WTC11 (cell line): ENCODE results near the gene B3GAT3. TPM values are rescaled to one million over a fixed set of nuclear protein-coding genes. Genes with fewer than 3 reads are reported as not detected.
"Not testable (repeated sequence)": the region's sequence is repeated elsewhere in the genome, so short reads cannot be mapped to it uniquely, and the experiment has no call there.

Source experiments
- ATAC-seq: fragments of 200-7000 bp; cut with Tn5 transposase; 2 replicates; pipeline ENCODE4 v1.10.0; 2021; ENCODE audit warnings: mild to moderate bottlenecking, moderate library complexity
- CTCF ChIA-PET: fragments of 300-600 bp; sonication (Branson Sonifier 250); formaldehyde crosslinking; loops from one replicate; lab custom pipeline; 2021; ENCODE audit warnings: antibody characterized with exemption; lab: Charles Lee
- POLR2A ChIA-PET: fragments of 350-600 bp; sonication (Branson Sonifier 250); formaldehyde crosslinking; loops from one replicate; lab custom pipeline; 2021; ENCODE audit warnings: antibody characterized with exemption; lab: Charles Lee
- DNase-seq: peaks from one replicate; pipeline ENCODE4 v3.0.0; 2021; ENCODE audit warnings: low spot score
- H3K27ac Mint-ChIP-seq: 2 replicates; pipeline ENCODE4 v1.8.0; 2021; ENCODE audit warnings: mixed read lengths
- H3K27me3 Mint-ChIP-seq: 2 replicates; pipeline ENCODE4 v1.8.0; 2021; ENCODE audit warnings: low read depth, mild to moderate bottlenecking, moderate library complexity, mixed read lengths
- H3K36me3 Mint-ChIP-seq: 2 replicates; pipeline ENCODE4 v1.8.0; 2021; ENCODE audit warnings: mixed read lengths
- H3K4me1 Mint-ChIP-seq: 2 replicates; pipeline ENCODE4 v1.8.0; 2022; ENCODE audit warnings: mixed read lengths
- H3K4me3 Mint-ChIP-seq: 2 replicates; pipeline ENCODE4 v1.8.0; 2021; ENCODE audit warnings: mild to moderate bottlenecking, moderate library complexity, mixed read lengths
- H3K9me3 Mint-ChIP-seq: 2 replicates; pipeline ENCODE4 v1.8.0; 2021; ENCODE audit warnings: mixed read lengths
- CREM ChIP-seq: sonication (generic); formaldehyde crosslinking; IDR thresholded peaks from 2 replicates; pipeline ENCODE4 v1.8.1; 2022; ENCODE audit warnings: mild to moderate bottlenecking, missing genetic modification reagents, moderate library complexity
- ETV6 ChIP-seq: sonication (generic); formaldehyde crosslinking; IDR thresholded peaks from 2 replicates; pipeline ENCODE4 v1.8.1; 2022; ENCODE audit warnings: mild to moderate bottlenecking, missing genetic modification reagents
- MXD4 ChIP-seq: fragments of 250-450 bp; sonication (Bioruptor Pico); IDR thresholded peaks from 2 replicates; pipeline ENCODE4 v1.8.0; 2021; ENCODE audit warnings: mild to moderate bottlenecking, moderate library complexity, borderline replicate concordance
- NFYB ChIP-seq: sonication (generic); formaldehyde crosslinking; conservative IDR thresholded peaks from 2 replicates; pipeline ENCODE4 v1.8.0; 2022; ENCODE audit warnings: low read depth, missing genetic modification reagents
- RELA ChIP-seq: sonication (generic); formaldehyde crosslinking; IDR thresholded peaks from 2 replicates; pipeline ENCODE4 v1.8.1; 2022; ENCODE audit warnings: missing genetic modification reagents, mild to moderate bottlenecking, borderline replicate concordance
- SP1 ChIP-seq: sonication (generic); formaldehyde crosslinking; conservative IDR thresholded peaks from 2 replicates; pipeline ENCODE4 v1.8.1; 2022; ENCODE audit warnings: missing genetic modification reagents
- TEAD1 ChIP-seq: sonication (generic); formaldehyde crosslinking; IDR thresholded peaks from 2 replicates; pipeline ENCODE4 v1.8.0; 2022; ENCODE audit warnings: mild to moderate bottlenecking, missing genetic modification reagents
- TP53 ChIP-seq: sonication (generic); formaldehyde crosslinking; IDR thresholded peaks from 2 replicates; pipeline ENCODE4 v1.8.1; 2023; ENCODE audit warnings: mild to moderate bottlenecking, missing genetic modification reagents
- ZNF138 ChIP-seq: sonication (generic); formaldehyde crosslinking; conservative IDR thresholded peaks from 2 replicates; pipeline ENCODE4 v1.8.1; 2022; ENCODE audit warnings: mild to moderate bottlenecking, moderate library complexity, missing genetic modification reagents
- ZNF219 ChIP-seq: sonication (generic); formaldehyde crosslinking; IDR thresholded peaks from 2 replicates; pipeline ENCODE4 v1.8.0; 2023; ENCODE audit warnings: missing genetic modification reagents, mild to moderate bottlenecking, borderline replicate concordance
- ZNF671 ChIP-seq: fragments of 250-450 bp; sonication (Bioruptor Pico); IDR thresholded peaks from 2 replicates; pipeline ENCODE4 v1.8.0; 2021; ENCODE audit warnings: mild to moderate bottlenecking
- total RNA-seq: library from RNA; stranded (reverse); gene quantifications from 3 replicates; pipeline ENCODE4 v1.2.3, GENCODE V29; 2021
- TF ChIP-seq, protein P1 (sequence below): sonication (generic); formaldehyde crosslinking; conservative IDR thresholded peaks from 2 replicates; pipeline ENCODE4 v1.8.1; 2022; ENCODE audit warnings: mild to moderate bottlenecking, missing genetic modification reagents
- TF ChIP-seq, protein P2 (sequence below): fragments of 250-450 bp; sonication (Bioruptor Pico); IDR thresholded peaks from 2 replicates; pipeline ENCODE4 v1.9.0; 2021; ENCODE audit warnings: mild to moderate bottlenecking
- TF ChIP-seq, protein P3 (sequence below): fragments of 200-600 bp; IDR thresholded peaks from 2 replicates; pipeline ENCODE4 v1.8.0; 2022; ENCODE audit warnings: antibody characterized with exemption
- TF ChIP-seq, protein P4 (sequence below): fragments of 250-450 bp; sonication (Bioruptor Pico); conservative IDR thresholded peaks from 2 replicates; pipeline ENCODE4 v1.9.0; 2021; ENCODE audit warnings: mild to moderate bottlenecking
- TF ChIP-seq, protein P5 (sequence below): sonication (generic); formaldehyde crosslinking; conservative IDR thresholded peaks from 2 replicates; pipeline ENCODE4 v1.8.1; 2023; ENCODE audit warnings: mild to moderate bottlenecking, low read depth, missing genetic modification reagents, moderate library complexity

Gene B3GAT3
- total RNA-seq, 1 experiment from 2014 or later: 43.9 TPM

DNA sequence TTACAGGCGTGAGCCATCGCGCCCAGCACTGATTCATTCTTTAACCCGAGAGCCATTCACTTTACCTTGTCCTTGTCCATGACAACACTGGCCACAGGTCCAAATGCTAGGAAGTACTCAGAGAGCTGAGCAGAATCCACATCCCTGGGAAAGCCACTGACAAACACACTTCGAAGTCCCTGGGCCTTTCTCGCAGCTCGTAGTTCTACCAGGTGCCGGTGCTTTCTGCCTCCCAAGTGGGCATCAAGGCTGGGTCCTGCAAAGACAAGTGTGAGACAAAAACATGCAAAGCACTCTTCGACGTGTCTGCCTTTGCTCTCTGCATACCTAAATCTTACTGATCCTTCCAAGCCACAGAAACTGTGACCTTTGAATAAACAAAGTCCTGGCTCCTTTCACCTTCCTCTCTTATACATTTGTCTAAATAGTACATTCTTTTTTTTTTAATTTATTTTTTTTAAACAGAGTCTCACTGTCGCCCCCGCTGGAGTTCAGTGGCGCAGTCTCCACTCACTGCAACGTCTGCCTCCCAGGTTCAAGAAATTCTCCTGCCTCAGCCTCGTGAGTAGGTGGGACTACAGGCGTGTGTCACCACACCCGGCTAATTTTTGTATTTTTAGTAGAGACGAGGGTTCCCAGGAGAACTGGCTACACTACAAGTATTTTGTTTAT, 32.7 kb downstream of the B3GAT3 start (continued):
- TF ChIP-seq, protein P1, sequence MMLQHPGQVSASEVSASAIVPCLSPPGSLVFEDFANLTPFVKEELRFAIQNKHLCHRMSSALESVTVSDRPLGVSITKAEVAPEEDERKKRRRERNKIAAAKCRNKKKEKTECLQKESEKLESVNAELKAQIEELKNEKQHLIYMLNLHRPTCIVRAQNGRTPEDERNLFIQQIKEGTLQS (CRISPR knock-in tag): no peak
- TF ChIP-seq SP1 (CRISPR knock-in tag): no peak
- TF ChIP-seq CREM (CRISPR knock-in tag): no peak
- TF ChIP-seq, protein P2, sequence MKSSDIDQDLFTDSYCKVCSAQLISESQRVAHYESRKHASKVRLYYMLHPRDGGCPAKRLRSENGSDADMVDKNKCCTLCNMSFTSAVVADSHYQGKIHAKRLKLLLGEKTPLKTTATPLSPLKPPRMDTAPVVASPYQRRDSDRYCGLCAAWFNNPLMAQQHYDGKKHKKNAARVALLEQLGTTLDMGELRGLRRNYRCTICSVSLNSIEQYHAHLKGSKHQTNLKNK (CRISPR knock-in tag): no peak
- TF ChIP-seq ZNF671 (CRISPR knock-in tag): no peak
- TF ChIP-seq TP53: no peak

DNA sequence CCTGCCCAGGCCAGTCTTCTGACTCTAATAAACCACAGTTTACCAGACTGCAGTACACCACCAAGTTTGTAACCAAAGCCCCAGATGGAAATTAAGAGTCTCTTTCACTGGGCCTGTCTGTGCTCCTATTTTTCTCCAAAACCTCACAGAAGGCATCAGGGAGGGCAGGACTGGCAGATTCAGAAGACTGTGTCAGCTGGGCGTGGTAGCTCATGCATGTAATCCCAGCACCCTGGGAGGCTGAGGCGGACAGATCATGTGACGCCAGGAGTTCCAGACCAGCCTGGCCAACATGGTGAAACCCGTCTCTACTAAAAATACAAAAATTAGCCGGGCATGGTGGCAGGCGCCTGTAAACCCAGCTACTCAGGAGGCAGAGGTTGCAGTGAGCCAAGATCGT, 36.4 kb downstream of the B3GAT3 start:
- CTCF ChIA-PET, H3K4me1 Mint-ChIP-seq, H3K4me3 Mint-ChIP-seq, H3K9me3 Mint-ChIP-seq, H3K27me3 Mint-ChIP-seq, POLR2A ChIA-PET, ATAC-seq, H3K27ac Mint-ChIP-seq, DNase-seq: not testable (repeated sequence)
- H3K36me3 Mint-ChIP-seq: peaks cover 45% of the 10 kb centered on the region

DNA sequence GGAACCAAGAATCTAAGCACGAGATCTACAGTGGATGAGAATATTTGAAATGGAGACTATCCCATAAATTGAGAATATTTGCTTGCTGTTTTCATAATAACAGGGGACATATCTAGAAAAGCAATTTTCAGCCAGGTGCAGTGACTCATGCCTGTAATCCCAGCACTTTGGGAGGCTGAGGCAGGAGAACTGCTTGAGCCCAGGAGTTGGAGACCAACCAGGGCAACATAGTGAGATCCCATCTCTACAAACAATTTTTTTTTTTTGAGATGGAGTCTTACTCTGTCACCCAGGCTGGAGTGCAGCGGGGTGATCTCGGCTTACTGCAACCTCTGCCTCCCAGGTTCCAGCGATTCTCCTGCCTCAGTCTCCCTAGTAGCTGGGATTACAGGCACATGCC, 40.1 kb downstream of the B3GAT3 start:
- H3K4me1 Mint-ChIP-seq, H3K4me3 Mint-ChIP-seq, POLR2A ChIA-PET, H3K27ac Mint-ChIP-seq, DNase-seq, H3K27me3 Mint-ChIP-seq, H3K9me3 Mint-ChIP-seq, ATAC-seq: not testable (repeated sequence)
- CTCF ChIA-PET: interaction anchor here (1.0 kb wide), 1 partner anchor 39 kb away, joined by 3 read pairs; no protein-coding TSS in a partner anchor
- peaks cover 44% of the 10 kb centered on the region for H3K36me3 Mint-ChIP-seq

DNA sequence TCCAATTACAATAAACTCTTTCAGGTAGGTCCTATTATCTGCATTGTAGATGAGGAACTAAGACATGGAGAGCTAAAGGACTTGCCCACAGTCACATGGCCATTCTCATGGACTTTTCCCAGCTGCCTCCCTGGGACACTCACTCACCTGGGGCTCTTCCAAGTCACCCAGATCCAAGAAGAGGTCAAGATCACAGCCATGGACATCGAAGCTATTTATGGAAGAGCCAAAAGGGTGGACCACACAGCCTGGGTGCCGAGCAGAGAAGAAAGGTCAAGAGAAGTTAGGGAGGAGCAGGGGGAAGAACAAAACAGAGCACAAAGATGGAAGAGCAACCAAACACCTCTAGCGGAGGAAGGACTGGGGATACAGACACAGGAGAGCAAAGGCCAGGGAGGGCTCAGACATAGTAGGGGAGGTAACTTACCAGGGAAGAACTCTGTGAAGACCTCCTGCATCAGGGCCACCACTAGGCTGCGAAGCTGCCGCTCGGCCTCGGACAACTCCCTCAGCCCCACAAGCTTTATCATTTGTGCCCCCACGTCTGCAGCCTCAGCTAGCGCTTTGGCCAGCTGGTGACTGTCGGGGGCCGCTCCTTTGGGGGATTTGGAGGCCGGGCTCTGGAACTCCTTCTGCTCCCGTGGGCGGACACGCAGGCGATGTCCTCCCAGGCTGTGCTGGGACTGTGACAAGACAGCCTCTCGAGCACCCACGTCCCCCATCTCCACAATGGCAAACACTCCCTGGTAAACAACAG, 40.6 kb downstream of the B3GAT3 start:
- Mint-ChIP-seq H3K4me3 (no peak overlapping the region), H3K36me3 (peaks cover 46% of the 10 kb centered on the region), H3K9me3 (no peaks in the 10 kb centered on the region), H3K27me3 (no peaks in the 10 kb centered on the region), H3K27ac (no peak overlapping the region), H3K4me1 (no peaks in the 10 kb centered on the region)
- ChIA-PET POLR2A (interaction anchor here (0.5 kb wide), 1 partner anchor 227 kb away, joined by 4 read pairs; no protein-coding TSS in a partner anchor), CTCF (no interaction called here)
- TF ChIP-seq, protein P3, sequence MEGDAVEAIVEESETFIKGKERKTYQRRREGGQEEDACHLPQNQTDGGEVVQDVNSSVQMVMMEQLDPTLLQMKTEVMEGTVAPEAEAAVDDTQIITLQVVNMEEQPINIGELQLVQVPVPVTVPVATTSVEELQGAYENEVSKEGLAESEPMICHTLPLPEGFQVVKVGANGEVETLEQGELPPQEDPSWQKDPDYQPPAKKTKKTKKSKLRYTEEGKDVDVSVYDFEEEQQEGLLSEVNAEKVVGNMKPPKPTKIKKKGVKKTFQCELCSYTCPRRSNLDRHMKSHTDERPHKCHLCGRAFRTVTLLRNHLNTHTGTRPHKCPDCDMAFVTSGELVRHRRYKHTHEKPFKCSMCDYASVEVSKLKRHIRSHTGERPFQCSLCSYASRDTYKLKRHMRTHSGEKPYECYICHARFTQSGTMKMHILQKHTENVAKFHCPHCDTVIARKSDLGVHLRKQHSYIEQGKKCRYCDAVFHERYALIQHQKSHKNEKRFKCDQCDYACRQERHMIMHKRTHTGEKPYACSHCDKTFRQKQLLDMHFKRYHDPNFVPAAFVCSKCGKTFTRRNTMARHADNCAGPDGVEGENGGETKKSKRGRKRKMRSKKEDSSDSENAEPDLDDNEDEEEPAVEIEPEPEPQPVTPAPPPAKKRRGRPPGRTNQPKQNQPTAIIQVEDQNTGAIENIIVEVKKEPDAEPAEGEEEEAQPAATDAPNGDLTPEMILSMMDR: no peak
- TF ChIP-seq MXD4 (CRISPR knock-in tag) (no peak), ZNF219 (no peak)
- no peak for DNase-seq
- no peak for ATAC-seq

DNA sequence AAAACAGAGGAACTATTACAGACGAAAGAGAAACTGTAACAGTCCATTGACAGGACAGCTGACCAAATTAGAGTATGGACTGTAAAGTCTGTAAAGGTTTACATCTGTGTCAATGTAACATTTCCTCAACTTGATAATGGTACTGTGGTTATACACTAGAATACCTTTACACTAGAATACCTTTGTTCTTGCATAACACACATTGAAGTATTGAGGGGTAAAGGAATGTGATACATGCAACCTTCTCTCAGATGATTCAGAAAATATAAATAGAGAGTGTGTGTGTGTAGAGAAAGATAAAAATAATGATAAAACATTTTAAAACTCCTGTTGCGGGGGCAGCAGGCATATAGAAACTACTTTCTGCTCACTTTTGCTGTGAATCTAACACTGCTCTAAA, 42.5 kb downstream of the B3GAT3 start:
- no peak overlapping the region for H3K4me3 Mint-ChIP-seq
- DNase-seq (no peak), ATAC-seq (no peak)
- H3K4me1 Mint-ChIP-seq: peaks cover 10% of the 10 kb centered on the region
- no peaks in the 10 kb centered on the region for H3K27me3 Mint-ChIP-seq
- ChIA-PET POLR2A (no interaction called here), CTCF (interaction anchor here (1.3 kb wide), 1 partner anchor 32 kb away, joined by 3 read pairs; no protein-coding TSS in a partner anchor)
- H3K36me3 Mint-ChIP-seq: peaks cover 41% of the 10 kb centered on the region
- H3K9me3 Mint-ChIP-seq: no peaks in the 10 kb centered on the region
- H3K27ac Mint-ChIP-seq: no peak overlapping the region
- TF ChIP-seq, protein P4, sequence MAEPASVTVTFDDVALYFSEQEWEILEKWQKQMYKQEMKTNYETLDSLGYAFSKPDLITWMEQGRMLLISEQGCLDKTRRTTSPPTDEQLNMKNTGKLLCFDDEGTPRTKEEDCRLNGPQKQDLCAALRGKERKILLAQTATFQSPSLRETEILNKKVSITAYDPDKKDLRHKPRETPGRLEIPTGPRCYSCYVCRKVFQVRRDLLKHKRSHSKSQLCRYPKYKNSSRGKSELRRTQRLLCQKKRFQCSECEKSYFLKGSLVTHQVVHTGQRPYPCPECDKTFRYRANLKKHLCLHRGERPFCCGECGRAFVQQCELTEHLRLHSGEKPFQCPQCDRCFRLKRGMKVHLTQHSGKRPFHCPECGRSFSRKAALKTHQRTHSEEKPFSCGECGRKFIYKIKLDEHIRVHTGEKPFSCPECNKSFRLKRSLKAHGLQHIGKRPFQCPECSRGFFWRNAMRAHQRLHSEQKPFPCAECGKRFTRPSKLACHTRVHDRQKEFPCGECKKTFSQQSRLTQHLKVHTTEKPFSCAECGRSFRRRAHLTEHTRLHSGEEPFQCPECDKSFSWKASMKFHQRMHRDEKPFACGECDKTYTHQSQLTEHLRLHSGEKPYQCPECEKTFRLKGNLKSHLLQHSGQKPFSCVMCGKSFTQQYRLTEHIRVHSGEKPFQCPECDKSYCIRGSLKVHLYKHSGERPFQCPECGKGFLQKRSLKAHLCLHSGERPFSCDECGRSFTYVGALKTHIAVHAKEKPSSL (CRISPR knock-in tag): no peak
- no peak for TF ChIP-seq ZNF138 (CRISPR knock-in tag)
- TF ChIP-seq, protein P3: no peak
- no peak for TF ChIP-seq TEAD1
- TF ChIP-seq ETV6 (CRISPR knock-in tag): no peak
- TF ChIP-seq SP1 (CRISPR knock-in tag): no peak
- TF ChIP-seq NFYB (CRISPR knock-in tag): no peak
- TF ChIP-seq, protein P5, sequence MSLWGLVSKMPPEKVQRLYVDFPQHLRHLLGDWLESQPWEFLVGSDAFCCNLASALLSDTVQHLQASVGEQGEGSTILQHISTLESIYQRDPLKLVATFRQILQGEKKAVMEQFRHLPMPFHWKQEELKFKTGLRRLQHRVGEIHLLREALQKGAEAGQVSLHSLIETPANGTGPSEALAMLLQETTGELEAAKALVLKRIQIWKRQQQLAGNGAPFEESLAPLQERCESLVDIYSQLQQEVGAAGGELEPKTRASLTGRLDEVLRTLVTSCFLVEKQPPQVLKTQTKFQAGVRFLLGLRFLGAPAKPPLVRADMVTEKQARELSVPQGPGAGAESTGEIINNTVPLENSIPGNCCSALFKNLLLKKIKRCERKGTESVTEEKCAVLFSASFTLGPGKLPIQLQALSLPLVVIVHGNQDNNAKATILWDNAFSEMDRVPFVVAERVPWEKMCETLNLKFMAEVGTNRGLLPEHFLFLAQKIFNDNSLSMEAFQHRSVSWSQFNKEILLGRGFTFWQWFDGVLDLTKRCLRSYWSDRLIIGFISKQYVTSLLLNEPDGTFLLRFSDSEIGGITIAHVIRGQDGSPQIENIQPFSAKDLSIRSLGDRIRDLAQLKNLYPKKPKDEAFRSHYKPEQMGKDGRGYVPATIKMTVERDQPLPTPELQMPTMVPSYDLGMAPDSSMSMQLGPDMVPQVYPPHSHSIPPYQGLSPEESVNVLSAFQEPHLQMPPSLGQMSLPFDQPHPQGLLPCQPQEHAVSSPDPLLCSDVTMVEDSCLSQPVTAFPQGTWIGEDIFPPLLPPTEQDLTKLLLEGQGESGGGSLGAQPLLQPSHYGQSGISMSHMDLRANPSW (CRISPR knock-in tag): no peak
- no peak for TF ChIP-seq RELA (CRISPR knock-in tag)
